OCI-LY7 (cell line): ENCODE results near the gene GIMAP8. TPM values are rescaled to one million over a fixed set of nuclear protein-coding genes. Genes with fewer than 3 reads are reported as not detected.

Source experiments
- BruUV-seq: library from RNA; stranded (reverse); fragments of 400-500 nt; replicated peaks from 2 replicates; lab custom pipeline; 2021; lab: Mats Ljungman, UMichigan
- CTCF ChIA-PET: fragments of 300-600 bp; sonication (Branson Sonifier 250); formaldehyde crosslinking; loops from one replicate; lab custom pipeline; 2022; ENCODE audit warnings: antibody characterized with exemption; ENCODE audit not compliant: unreplicated experiment; lab: Charles Lee
- POLR2A ChIA-PET: fragments of 300-600 bp; sonication (Branson Sonifier 250); formaldehyde crosslinking; loops from one replicate; lab custom pipeline; 2022; ENCODE audit warnings: antibody characterized with exemption; lab: Charles Lee
- DNase-seq: peaks from one replicate; pipeline ENCODE4 v3.0.0-alpha.2; 2015; ENCODE audit warnings: low spot score
- H2AFZ ChIP-seq: fragments of 200-600 bp; sonication (generic), shearing (Covaris generic); 2 replicates; pipeline ENCODE4 v1.6.1; 2014; ENCODE audit warnings: mild to moderate bottlenecking, antibody characterized with exemption, low read length, moderate library complexity
- H3K27ac ChIP-seq: fragments of 200-600 bp; sonication (generic); 2 replicates; pipeline ENCODE4 v1.5.1; 2014; ENCODE audit warnings: mixed run types, low read depth, mild to moderate bottlenecking, moderate library complexity, low read length, inconsistent platforms; ENCODE audit not compliant: poor library complexity, severe bottlenecking
- H3K36me3 ChIP-seq: fragments of 200-600 bp; sonication (generic); 2 replicates; pipeline ENCODE4 v1.6.1; 2014; ENCODE audit warnings: mild to moderate bottlenecking, antibody characterized with exemption, low read length, moderate library complexity, mixed read lengths; ENCODE audit not compliant: insufficient read depth
- H3K4me1 ChIP-seq: fragments of 200-600 bp; sonication (generic); 2 replicates; pipeline ENCODE4 v1.5.1; 2014; ENCODE audit warnings: mild to moderate bottlenecking, low read length; ENCODE audit not compliant: insufficient read depth, poor library complexity, severe bottlenecking
- H3K4me2 ChIP-seq: fragments of 200-600 bp; sonication (generic); 2 replicates; pipeline ENCODE4 v1.6.1; 2014; ENCODE audit warnings: mild to moderate bottlenecking, low read length
- H3K4me3 ChIP-seq: fragments of 200-600 bp; sonication (generic); 2 replicates; pipeline ENCODE4 v1.5.1; 2014; ENCODE audit warnings: mild to moderate bottlenecking, low read depth, low read length; ENCODE audit not compliant: poor library complexity, severe bottlenecking
- H3K79me2 ChIP-seq: fragments of 200-600 bp; sonication (generic); 2 replicates; pipeline ENCODE4 v1.6.1; 2016; ENCODE audit warnings: low read depth, mild to moderate bottlenecking, low read length, moderate library complexity, mixed read lengths; ENCODE audit not compliant: insufficient read depth
- H3K9me2 ChIP-seq: fragments of 200-600 bp; sonication (generic); 2 replicates; pipeline ENCODE4 v1.6.1; 2016; ENCODE audit warnings: mild to moderate bottlenecking, low read length, mixed read lengths; ENCODE audit not compliant: insufficient read depth
- H3K9me3 ChIP-seq: fragments of 200-600 bp; sonication (generic); 2 replicates; pipeline ENCODE4 v1.6.1; 2014; ENCODE audit warnings: mild to moderate bottlenecking, mixed run types, low read length, mixed read lengths
- H4K20me1 ChIP-seq: fragments of 200-600 bp; sonication (generic); 2 replicates; pipeline ENCODE4 v1.6.1; 2014; ENCODE audit warnings: mild to moderate bottlenecking, antibody characterized with exemption, low read length, moderate library complexity, mixed read lengths; ENCODE audit not compliant: insufficient read depth
- EZH2phosphoT487 ChIP-seq: fragments of 200-600 bp; sonication (generic); IDR thresholded peaks from 2 replicates; pipeline ENCODE4 v1.6.1; 2018; ENCODE audit warnings: low read depth, borderline replicate concordance, mild to moderate bottlenecking, mixed run types, antibody characterized with exemption, low read length, moderate library complexity, mixed read lengths
- intact Hi-C: fragments of 100-400 bp; cut with micrococcal nuclease; formaldehyde crosslinking; loops from one replicate; pipeline ENCODE4 v1.10.0; 2022; ENCODE audit not compliant: unreplicated experiment
- total RNA-seq, 2 experiments: library from RNA; depleted of rRNA in 1 of 2; stranded (reverse); fragments of >200 nt in 1 of 2; shearing (Covaris generic) in 1 of 2; gene quantifications; 2 replicates each; pipeline ENCODE4 v1.2.3, GENCODE V29; 2014 to 2022
- TF ChIP-seq, protein P1 (sequence below): fragments of 200-600 bp; sonication (generic); conservative IDR thresholded peaks from 2 replicates; pipeline ENCODE4 v1.5.1; 2014; ENCODE audit warnings: mild to moderate bottlenecking, antibody characterized with exemption, low read length, moderate library complexity, mixed read lengths

Gene GIMAP8
- total RNA-seq, 2 experiments from 2014 or later: not detected

DNA sequence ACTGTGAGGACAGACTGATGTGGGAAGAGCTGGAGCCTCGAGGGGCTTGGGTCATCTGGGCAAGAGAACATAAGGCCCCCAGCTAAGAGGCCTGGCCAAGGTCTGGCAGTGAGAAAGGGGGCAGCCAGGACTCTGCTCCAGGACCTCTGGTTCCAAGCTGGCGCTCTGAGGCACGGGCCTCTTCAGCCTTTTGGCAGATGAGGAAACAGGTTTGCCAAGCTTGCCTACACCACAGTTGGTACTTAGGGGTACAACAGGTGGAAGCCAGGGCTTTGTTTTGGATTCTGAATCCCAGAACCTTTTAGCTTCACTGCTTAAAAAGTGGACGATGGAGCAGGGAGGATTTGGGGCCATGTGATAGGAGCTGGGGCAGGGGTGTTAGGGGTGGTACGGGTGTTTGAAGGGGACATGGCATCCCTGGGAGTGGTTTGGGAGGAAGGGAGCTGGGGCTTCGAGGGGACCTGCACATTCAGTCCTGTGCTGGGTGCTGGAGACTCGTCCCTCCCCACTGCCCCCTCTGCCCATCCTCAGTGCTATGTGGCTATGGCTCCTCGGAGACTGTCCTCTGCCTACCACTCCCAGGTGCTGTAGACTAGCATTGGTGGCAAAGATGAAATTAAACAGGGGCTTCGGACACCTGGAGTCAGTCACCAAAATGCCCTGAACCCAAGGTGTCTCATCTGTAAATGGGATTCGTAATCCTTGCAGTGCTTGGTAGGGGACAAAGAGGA, 41.0 kb upstream of the GIMAP8 start:
- H3K27ac ChIP-seq: no peak overlapping the region
- intact Hi-C loops: no loop called here
- no peak overlapping the region for H2AFZ ChIP-seq
- CTCF ChIA-PET: no interaction called here
- no peak overlapping the region for H3K4me2 ChIP-seq
- H4K20me1 ChIP-seq: no peaks in the 10 kb centered on the region
- DNase-seq: no peak
- no peak overlapping the region for H3K4me3 ChIP-seq
- peaks cover 31% of the 10 kb centered on the region for H3K4me1 ChIP-seq
- H3K9me3 ChIP-seq: no peaks in the 10 kb centered on the region
- no TSS peak for BruUV-seq
- H3K9me2 ChIP-seq: no peaks in the 10 kb centered on the region
- POLR2A ChIA-PET: interaction anchor here (0.6 kb wide), 1 partner anchor 378 kb away, joined by 3 read pairs; no protein-coding TSS in a partner anchor
- no peak for TF ChIP-seq EZH2phosphoT487
- TF ChIP-seq, protein P1, sequence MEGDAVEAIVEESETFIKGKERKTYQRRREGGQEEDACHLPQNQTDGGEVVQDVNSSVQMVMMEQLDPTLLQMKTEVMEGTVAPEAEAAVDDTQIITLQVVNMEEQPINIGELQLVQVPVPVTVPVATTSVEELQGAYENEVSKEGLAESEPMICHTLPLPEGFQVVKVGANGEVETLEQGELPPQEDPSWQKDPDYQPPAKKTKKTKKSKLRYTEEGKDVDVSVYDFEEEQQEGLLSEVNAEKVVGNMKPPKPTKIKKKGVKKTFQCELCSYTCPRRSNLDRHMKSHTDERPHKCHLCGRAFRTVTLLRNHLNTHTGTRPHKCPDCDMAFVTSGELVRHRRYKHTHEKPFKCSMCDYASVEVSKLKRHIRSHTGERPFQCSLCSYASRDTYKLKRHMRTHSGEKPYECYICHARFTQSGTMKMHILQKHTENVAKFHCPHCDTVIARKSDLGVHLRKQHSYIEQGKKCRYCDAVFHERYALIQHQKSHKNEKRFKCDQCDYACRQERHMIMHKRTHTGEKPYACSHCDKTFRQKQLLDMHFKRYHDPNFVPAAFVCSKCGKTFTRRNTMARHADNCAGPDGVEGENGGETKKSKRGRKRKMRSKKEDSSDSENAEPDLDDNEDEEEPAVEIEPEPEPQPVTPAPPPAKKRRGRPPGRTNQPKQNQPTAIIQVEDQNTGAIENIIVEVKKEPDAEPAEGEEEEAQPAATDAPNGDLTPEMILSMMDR: no peak
- H3K36me3 ChIP-seq: peaks cover 10% of the 10 kb centered on the region
- H3K79me2 ChIP-seq: no peaks in the 10 kb centered on the region; the same call in 1 of the 2 replicates

DNA sequence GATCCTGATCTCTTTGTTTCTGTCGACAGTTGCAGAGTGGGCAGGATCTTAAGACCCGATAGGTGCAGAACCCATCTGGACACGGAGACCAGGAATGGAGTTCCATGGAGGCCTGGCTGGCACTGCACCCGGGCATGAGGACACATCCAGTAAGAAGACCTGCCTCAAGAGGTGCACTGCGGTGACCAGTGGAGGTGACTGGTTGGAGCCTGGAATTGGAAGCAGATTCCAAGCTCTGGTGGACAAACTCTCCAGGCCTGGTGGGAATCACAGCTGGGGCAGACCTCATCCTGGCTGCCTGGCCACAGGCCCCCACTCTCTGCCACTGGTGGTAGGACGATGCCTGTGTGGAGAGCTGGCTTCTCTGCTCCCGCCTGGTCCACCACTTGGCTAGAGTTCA, 40.3 kb upstream of the GIMAP8 start:
- CTCF ChIA-PET: interaction anchor here (0.5 to 0.9 kb wide), 2 partner anchors 54 to 94 kb away, joined by 3 read pairs; no protein-coding TSS in a partner anchor
- no peak for TF ChIP-seq EZH2phosphoT487
- TF ChIP-seq, protein P1: no peak
- intact Hi-C loops: no loop called here
- H3K9me3 ChIP-seq: no peaks in the 10 kb centered on the region
- no peak overlapping the region for H2AFZ ChIP-seq
- H3K4me2 ChIP-seq: no peak overlapping the region
- H3K4me1 ChIP-seq: peaks cover 26% of the 10 kb centered on the region
- BruUV-seq: no TSS peak
- no peaks in the 10 kb centered on the region for H3K9me2 ChIP-seq
- no peaks in the 10 kb centered on the region; the same call in 1 of the 2 replicates for H3K79me2 ChIP-seq
- H3K27ac ChIP-seq: no peak overlapping the region
- H3K4me3 ChIP-seq: no peak overlapping the region
- POLR2A ChIA-PET: no interaction called here
- H4K20me1 ChIP-seq: no peaks in the 10 kb centered on the region
- DNase-seq: no peak
- peaks cover 10% of the 10 kb centered on the region for H3K36me3 ChIP-seq
